HT1080 (cell line): ENCODE measurements around the gene IL4R. TPM values are rescaled to one million over a fixed set of nuclear protein-coding genes. Genes with fewer than 3 reads are reported as not detected.

Experiments
- DNase-seq: peaks from one replicate; pipeline ENCODE4 v3.0.0-alpha.2; 2015; ENCODE audit warnings: low read depth
- total RNA-seq: library from RNA; depleted of rRNA; stranded (reverse); fragments of >200 nt; shearing (Covaris generic); gene quantifications from 2 replicates; pipeline ENCODE4 v1.2.3, GENCODE V29; 2014

The IL4R gene
- total RNA-seq, 1 experiment from 2014 or later = 21.8 TPM

- peak; percentile 84 for DNase-seq
Measured at GRCh38 chr16:27314161-27314723, 468 bp downstream of the IL4R start.

- no peak for DNase-seq
Measured at GRCh38 chr16:27314986-27315332, 1.2 kb downstream of the IL4R start.

DNA sequence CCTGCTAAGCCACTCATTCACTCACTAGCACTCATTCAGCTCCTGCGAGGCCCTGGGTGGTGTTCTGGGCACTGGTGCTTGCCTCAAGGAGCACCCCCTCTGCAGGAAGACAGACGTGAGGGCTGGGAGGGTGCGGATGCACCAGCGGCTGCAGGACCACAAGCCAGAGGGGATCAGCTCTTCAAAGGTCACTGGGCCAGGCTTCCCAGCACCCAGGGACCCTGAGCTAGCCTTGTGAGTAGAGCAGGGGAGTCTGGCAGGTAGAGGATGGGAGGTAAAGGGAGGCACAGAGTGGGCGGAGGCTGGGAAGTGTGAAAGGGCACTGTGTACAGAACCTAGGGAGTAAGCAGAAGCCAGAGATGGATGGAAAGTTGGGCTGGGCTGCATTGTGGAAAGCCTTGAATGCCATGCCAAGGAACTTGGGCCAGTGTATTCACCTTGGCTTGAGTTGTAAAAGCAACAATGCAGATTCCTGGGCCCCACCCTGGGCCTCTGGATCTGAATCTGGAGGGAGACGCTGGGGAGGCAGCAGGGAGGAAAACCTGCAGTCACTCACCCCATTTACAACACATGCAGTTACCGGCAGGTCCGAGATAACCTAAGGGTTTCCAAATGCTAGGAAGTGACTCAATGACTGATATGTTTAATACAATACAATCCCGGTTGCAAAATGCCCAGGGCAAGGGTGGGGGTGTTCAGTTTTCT, 1.7 kb downstream of the IL4R start:
- peak; percentile 81 for DNase-seq

GRCh38 chr16:27316038-27316680, 2.4 kb downstream of the IL4R start:
- DNase-seq = no peak

GRCh38 chr16:27317320-27317719, 3.5 kb downstream of the IL4R start:
- DNase-seq = no peak

DNA sequence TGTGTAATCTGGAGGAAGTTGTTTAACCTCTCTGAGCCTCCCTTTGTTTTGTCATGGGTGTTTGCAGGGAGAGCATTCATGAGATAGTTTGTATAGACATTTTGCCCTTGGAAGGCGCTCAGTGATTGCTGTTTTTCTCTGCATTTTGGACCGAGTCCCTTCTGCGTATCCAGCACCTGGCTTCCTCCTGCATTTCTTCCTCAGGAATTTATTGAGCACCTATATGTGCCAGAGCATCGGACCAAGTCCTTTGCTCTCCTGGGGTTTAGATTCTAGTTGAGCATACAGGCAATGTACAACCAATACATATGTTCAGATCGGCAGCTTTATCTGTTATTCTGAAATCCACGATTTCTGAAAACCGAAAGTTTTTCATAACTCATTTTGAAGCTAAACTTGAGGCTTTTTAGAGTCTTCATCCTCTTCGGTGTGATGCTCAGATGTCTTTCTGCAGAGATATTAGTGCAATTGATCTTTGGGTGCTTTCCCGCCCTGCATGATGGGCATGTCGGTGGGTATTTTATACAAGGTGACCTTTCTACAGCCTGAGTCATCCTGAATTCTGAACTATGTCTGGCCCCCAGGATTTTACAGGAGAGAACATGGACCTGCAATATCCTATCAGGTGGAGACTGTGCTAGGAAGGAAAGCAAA, 4.1 kb downstream of the IL4R start:
- no peak for DNase-seq

GRCh38 chr16:27318392-27319256, 4.8 kb downstream of the IL4R start:
- no peak for DNase-seq

DNA sequence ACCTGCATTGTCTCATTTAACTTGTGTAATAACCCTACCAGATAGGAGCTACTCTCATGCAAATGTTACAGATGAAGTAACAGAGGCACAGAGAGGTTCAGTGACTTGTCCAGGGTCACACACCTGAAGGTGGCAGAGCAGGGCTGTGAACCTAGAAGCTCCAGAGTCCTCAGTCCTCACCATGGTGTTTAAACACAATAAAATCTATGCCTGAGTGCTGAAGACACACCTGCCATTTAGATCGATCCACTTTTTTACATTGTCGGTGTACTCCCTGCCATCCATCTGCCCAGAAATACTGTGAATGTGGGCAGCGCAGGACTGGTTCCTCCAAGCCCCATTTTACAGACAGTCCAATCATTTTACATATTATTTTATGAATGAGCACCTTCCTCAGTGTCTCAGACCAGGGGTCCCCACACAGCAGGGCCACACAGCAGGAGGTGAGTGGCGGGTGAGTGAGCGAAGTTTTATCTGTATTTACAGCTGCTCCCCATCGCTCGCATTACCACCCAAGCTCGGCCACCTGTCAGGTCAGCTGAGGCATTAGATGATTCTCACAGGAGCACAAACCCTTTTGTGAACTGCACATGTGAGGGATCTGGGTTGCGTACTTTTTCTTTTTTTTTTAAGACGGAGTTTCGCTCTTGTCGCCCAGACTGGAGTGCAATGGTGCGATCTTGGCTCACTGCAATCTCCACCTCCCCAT, 5.6 kb downstream of the IL4R start:
- no peak for DNase-seq

GRCh38 chr16:27320261-27321012, 6.7 kb downstream of the IL4R start:
- DNase-seq = no peak

GRCh38 chr16:27321013-27321915, 7.5 kb downstream of the IL4R start:
- DNase-seq = peak; percentile 24

GRCh38 chr16:27322858-27323780, 9.3 kb downstream of the IL4R start:
- DNase-seq = no peak

DNA sequence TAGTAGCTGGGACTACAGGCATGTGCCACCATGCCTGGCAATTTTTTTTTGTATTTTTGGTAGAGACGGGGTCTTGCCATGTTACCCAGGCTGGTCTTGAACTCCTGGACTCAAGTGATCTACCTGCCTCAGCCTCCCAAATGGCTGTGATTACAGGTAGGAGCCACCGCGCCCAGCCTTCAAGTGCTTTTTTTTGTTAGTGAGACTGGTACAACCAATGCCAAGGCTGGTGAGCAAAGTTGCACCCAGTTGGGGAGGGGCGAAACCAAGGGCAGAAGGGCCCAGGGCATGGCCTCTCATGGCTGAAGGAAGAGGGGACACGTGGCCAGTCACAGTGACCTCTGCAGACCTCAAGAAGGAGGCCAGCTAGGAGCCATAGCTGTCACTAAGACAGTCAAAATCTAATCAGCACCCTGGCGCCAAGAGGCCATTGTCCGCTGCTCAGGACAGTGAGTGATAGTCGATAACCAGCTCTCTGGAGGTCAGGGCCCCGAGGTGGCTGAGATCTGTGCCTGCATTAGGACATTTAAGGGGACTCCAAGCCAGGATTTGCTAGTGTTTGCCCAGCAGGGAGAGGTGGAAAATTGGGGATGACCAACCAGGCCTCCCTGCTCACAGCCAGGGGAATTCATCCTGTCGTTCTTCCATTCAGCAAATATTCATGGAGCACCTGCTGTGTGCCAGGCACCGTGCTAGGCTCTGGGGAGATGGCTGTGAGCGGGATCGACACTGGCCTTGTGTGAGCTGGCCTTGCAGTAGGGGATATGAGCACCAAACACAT, 10.2 kb downstream of the IL4R start:
- no peak for DNase-seq

DNA sequence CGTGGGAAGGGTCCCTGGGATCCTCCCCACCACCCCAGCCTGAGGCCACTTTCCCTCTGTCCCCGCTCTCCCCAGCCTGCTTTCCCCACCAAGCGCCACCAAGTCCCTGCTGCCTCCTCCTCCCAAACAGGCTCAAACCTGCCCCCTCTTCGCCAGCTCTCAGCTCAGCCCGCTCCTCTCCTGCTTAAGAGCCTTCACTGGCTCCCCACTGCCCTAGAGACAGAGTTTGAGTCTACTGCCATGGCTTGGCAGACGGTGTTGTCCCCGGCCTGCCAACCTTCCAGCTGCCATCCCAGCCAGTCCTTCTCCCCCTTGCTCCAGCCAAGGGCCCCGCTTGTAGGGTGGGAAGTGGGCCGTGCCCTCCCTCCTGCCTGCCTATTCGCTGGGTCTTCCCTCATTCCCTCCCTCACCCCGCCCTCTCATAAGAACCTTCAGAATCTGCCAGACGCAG, 11.1 kb downstream of the IL4R start:
- DNase-seq = no peak

- no peak for DNase-seq
Measured at GRCh38 chr16:27325736-27326135, 12.0 kb downstream of the IL4R start.

DNA sequence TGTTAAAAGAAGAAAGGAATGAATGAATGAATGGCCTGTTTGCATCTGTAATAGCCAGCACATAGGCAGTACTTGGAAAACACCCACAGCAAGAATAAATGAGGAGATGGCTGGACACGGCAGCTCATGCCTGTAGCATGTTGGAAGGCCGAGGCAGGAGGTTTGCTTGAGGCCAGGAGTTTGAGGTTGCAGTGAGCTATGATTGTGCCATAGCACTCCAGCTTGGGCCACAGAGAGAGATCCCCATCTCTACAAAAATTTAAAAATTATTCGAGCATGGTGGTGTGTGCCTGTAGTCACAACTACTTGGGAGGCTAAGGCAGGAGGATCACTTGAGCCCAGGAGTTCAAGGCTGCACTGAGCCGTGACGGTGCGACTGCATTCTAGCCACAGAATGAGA, 12.5 kb downstream of the IL4R start:
- no peak for DNase-seq

DNA sequence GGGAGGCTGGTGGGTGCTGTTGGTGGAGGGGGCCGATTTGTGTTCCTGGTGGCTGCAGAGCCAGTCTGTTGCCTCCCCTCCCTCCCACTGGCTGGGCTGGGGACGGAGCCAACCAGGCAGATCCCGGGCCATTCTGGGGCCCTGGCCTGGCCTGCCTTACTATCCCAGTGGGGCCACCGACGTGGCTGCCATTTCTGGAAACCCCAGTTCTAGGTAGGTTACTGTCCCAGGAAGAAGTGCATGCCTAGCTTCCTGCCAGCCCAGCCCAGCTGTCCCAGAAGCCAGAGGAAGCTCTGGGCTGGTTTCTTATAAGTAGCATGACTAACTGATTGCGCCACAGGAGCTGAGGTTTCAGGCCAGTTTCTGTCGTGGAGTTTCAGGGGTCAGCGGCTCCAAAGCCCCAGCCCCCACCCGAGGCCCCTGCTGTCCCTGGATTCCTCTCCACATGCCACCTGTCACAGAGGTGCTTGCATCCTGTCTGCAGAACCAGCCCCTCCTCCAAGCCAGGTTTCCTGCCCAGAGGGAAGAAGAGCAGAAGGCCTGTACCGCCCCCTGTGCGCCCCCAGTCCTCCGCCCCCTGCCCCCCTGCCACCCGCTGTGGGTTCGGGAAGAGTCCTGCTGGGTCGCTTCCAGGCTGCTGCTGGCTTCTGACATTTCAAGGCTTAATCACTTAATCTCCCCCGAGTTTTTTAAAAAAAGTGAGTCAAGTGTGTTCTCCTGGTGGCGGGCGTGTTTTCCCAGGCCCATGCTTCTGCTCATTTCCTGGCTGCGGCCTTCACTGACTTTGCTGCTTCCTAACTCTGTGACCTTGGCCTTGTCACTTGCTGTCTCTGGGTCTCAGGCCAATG, 13.2 kb downstream of the IL4R start:
- DNase-seq = peak; percentile 96
